ENCODE measurements around the gene ZC3H6. TPM values are rescaled to one million over a fixed set of nuclear protein-coding genes. Genes with fewer than 3 reads are reported as not detected.

The ZC3H6 gene
- 2.1 TPM for polyA plus RNA-seq (2013, experiment 1 of 2)
- polyA plus RNA-seq (2013, experiment 2 of 2), result 4.0 TPM

DNA sequence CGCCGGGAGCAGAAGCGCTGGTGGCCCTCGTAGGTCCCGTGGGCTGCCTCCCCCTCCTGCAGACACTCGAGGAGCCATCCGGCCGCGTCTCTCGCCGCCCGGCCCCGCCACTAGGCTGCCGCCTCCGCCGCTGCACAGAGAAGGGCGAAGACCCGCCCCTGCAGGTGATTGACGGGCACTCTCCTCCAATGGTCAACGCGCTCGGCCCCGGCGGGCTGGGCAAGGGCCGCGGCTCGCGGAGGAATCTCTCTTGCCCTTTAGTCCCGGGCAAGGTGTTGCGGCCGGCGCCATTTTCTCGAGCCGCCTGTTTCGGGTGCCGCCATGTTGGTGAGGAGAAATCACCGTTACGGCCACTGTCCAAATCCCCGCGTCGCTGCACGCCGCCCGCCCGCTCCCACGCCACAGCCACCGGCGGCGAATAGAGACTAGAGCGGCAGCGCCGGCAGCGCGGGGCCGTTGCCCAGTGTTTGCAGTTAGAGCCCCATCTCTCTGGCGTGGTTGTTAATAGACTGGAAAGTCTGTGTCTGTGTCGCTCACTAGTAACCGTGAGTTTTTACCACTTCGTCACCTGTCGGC, at the start of gene ZC3H6:
Gene ZC3H6 (plus strand): TSS at position 287 of the 576 bp plus-strand sequence. CDS start 398 bp downstream, outside the sequence.
- Histone ChIP-seq H3K4me3 (ENCODE audit: low read length) (peak within 1 kb of the TSS; percentile 88), H3K9me3 (ENCODE audit: insufficient read depth, low read depth, low read length) (no peaks in the 10 kb centered on the region), H3K27me3 (ENCODE audit: insufficient read depth, low read length) (no peaks in the 10 kb centered on the region), H3K4me1 (ENCODE audit: insufficient read depth, low read length) (peaks cover 16% of the 10 kb centered on the region; the same call in 1 of the 2 replicates), H3K36me3 (ENCODE audit: insufficient read depth, low read length) (no peaks in the 10 kb centered on the region), H3K9ac (ENCODE audit: low read depth, low read length) (peak within 1 kb of the TSS; percentile 99), H3K27ac (ENCODE audit: low read depth, low read length) (peak within 1 kb of the TSS; percentile 100)
- WGBS, result under 1% methylated on average over 60 of the region's 60 CpGs

DNA sequence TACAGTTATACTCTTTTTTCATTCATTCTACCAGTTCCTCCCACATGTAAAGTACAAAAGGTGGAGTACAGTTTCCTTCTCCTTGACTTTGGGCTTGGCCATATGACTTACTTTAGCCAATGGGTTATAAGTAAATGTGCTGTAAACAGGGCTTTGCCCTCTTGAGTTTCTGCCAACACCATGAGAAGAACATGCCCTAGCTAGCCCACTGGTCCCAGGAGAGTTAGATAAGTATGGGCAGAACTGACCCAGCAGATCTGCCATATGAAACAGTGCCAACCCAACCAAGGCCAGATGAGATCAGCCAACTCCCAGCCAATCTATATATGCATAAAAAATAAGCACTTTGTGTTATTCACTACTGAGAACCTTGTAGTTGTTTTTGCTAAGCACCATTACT, 46.0 kb upstream of the ZC3H6 start:
- H3K9me3 ChIP-seq (ENCODE audit: insufficient read depth, low read depth, low read length), result no peaks in the 10 kb centered on the region
- H3K4me3 ChIP-seq (ENCODE audit: low read length), result no peak overlapping the region
- no peaks in the 10 kb centered on the region for H3K4me1 ChIP-seq (ENCODE audit: insufficient read depth, low read length)
- peaks cover 17% of the 10 kb centered on the region; the same call in 1 of the 2 replicates for H3K36me3 ChIP-seq (ENCODE audit: insufficient read depth, low read length)
- no peak overlapping the region for H3K9ac ChIP-seq (ENCODE audit: low read depth, low read length)
- H3K27me3 ChIP-seq (ENCODE audit: insufficient read depth, low read length), result no peaks in the 10 kb centered on the region
- H3K27ac ChIP-seq (ENCODE audit: low read depth, low read length), result no peak overlapping the region

- WGBS, result no CpG with 5 or more reads among the region's 3 CpGs
- no peak overlapping the region for H3K9ac ChIP-seq (ENCODE audit: low read depth, low read length)
- H3K27ac ChIP-seq (ENCODE audit: low read depth, low read length), result no peak overlapping the region
- H3K9me3 ChIP-seq (ENCODE audit: insufficient read depth, low read depth, low read length), result no peaks in the 10 kb centered on the region
- H3K4me3 ChIP-seq (ENCODE audit: low read length), result no peak overlapping the region
- peaks cover 17% of the 10 kb centered on the region; the same call in 1 of the 2 replicates for H3K36me3 ChIP-seq (ENCODE audit: insufficient read depth, low read length)
- no peaks in the 10 kb centered on the region for H3K4me1 ChIP-seq (ENCODE audit: insufficient read depth, low read length)
- H3K27me3 ChIP-seq (ENCODE audit: insufficient read depth, low read length), result no peaks in the 10 kb centered on the region
Measured at GRCh38 chr2:112230371-112230770, 45.0 kb upstream of the ZC3H6 start.

DNA sequence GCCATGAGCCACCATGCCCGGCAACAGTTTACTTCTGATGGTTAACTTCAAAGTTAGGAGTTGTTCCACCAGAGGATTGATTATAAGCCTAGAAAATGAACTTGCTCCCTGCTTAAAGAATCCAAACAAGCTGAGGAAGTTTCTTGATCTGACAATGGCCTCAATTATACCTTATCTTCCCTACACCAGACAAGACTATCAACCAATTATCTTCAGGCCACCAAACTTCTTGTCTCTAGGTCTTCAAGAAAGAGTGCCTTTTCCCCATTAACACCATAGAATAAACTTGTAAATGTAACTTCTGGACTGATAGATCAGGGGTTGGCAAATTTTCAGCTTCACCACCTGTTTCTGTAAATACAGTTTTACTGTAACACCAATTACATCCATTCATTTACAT, 35.5 kb upstream of the ZC3H6 start:
- no peaks in the 10 kb centered on the region for H3K4me1 ChIP-seq (ENCODE audit: insufficient read depth, low read length)
- H3K4me3 ChIP-seq (ENCODE audit: low read length), result no peak overlapping the region
- no peak overlapping the region for H3K9ac ChIP-seq (ENCODE audit: low read depth, low read length)
- peaks cover 3% of the 10 kb centered on the region for H3K36me3 ChIP-seq (ENCODE audit: insufficient read depth, low read length)
- WGBS, result 89% methylated on average over 1 of the region's 1 CpG
- H3K27ac ChIP-seq (ENCODE audit: low read depth, low read length), result no peak overlapping the region
- no peaks in the 10 kb centered on the region for H3K27me3 ChIP-seq (ENCODE audit: insufficient read depth, low read length)
- no peaks in the 10 kb centered on the region for H3K9me3 ChIP-seq (ENCODE audit: insufficient read depth, low read depth, low read length)

GRCh38 chr2:112242384-112242783, 33.0 kb upstream of the ZC3H6 start:
- H3K4me1 ChIP-seq (ENCODE audit: insufficient read depth, low read length), result no peaks in the 10 kb centered on the region
- H3K27me3 ChIP-seq (ENCODE audit: insufficient read depth, low read length), result no peaks in the 10 kb centered on the region
- no peak overlapping the region for H3K9ac ChIP-seq (ENCODE audit: low read depth, low read length)
- H3K36me3 ChIP-seq (ENCODE audit: insufficient read depth, low read length), result peaks cover 11% of the 10 kb centered on the region
- no peak overlapping the region for H3K27ac ChIP-seq (ENCODE audit: low read depth, low read length)
- no peaks in the 10 kb centered on the region for H3K9me3 ChIP-seq (ENCODE audit: insufficient read depth, low read depth, low read length)
- no peak overlapping the region for H3K4me3 ChIP-seq (ENCODE audit: low read length)
- WGBS, result 88% methylated on average over 3 of the region's 3 CpGs

DNA sequence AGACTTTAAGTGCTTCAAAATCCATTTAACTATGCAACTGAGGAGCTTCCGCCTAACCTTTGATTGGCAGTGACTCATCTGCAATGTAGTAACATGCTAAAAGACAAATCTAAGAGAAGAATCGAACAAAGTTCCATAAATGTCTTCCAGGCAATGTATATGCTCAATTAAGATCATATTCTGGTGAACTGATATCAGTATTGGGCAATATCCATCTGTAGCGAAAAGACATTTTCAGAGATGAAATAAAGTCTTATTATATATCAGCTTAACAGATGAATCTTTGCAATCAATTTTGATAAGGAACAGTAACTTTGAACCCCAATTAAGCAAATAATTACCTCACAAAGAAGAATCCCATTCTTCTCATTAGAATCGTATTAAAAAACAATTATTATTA, 32.2 kb upstream of the ZC3H6 start:
- WGBS, result 96% methylated on average over 3 of the region's 4 CpGs
- Histone ChIP-seq H3K27ac (ENCODE audit: low read depth, low read length) (no peak overlapping the region), H3K9ac (ENCODE audit: low read depth, low read length) (no peak overlapping the region), H3K27me3 (ENCODE audit: insufficient read depth, low read length) (no peaks in the 10 kb centered on the region), H3K36me3 (ENCODE audit: insufficient read depth, low read length) (peaks cover 20% of the 10 kb centered on the region), H3K9me3 (ENCODE audit: insufficient read depth, low read depth, low read length) (no peaks in the 10 kb centered on the region), H3K4me1 (ENCODE audit: insufficient read depth, low read length) (no peaks in the 10 kb centered on the region), H3K4me3 (ENCODE audit: low read length) (no peak overlapping the region)

DNA sequence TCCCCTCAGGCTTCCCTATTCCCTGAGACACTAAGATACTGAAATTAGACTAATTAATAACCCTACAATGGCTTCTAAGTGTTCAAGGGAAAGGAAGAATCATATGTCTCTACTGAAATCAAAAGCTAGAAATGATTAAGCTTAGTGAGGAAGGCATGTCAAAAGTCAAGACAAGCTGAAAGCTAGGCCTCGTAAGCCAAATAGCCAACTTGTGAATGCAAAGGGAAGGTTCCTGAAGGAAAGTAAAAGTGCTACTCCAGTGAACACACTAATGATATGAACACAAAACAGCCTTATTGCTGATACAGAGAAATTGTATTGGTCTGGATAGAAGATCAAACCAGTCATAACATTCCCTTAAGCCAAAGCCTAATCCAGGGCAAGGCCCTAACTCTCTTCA, 30.5 kb upstream of the ZC3H6 start:
- Histone ChIP-seq H3K9ac (ENCODE audit: low read depth, low read length) (no peak overlapping the region), H3K27ac (ENCODE audit: low read depth, low read length) (no peak overlapping the region), H3K9me3 (ENCODE audit: insufficient read depth, low read depth, low read length) (no peaks in the 10 kb centered on the region), H3K27me3 (ENCODE audit: insufficient read depth, low read length) (no peaks in the 10 kb centered on the region), H3K4me1 (ENCODE audit: insufficient read depth, low read length) (no peaks in the 10 kb centered on the region), H3K36me3 (ENCODE audit: insufficient read depth, low read length) (peaks cover 31% of the 10 kb centered on the region), H3K4me3 (ENCODE audit: low read length) (no peak overlapping the region)
- 89% methylated on average over 1 of the region's 1 CpG for WGBS

DNA sequence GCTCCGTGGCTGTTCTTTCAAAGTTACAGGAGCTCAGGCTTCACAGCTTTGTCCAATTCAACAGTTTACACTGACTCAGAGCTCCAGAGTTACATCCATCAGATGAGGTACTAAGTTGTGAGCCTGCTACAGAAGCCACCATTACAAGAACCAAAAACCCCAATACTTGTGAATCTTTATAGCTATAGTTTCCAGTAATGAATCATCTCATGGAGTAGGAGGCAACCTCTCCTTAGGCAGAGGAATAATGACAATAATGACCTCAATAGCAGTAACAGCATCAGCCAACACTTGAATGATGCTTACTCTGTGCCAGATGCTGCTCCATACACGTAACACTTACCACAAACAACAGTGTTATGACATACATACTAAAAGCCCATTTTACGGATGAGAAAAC, 24.1 kb upstream of the ZC3H6 start:
- WGBS, result 96% methylated on average over 3 of the region's 3 CpGs
- Histone ChIP-seq H3K27me3 (ENCODE audit: insufficient read depth, low read length) (no peaks in the 10 kb centered on the region), H3K36me3 (ENCODE audit: insufficient read depth, low read length) (peaks cover 30% of the 10 kb centered on the region)

GRCh38 chr2:112253261-112253815, 22.1 kb upstream of the ZC3H6 start:
- Histone ChIP-seq H3K36me3 (ENCODE audit: insufficient read depth, low read length) (peaks cover 12% of the 10 kb centered on the region; the same call in 1 of the 2 replicates), H3K27ac (ENCODE audit: low read depth, low read length) (no peak overlapping the region), H3K9ac (ENCODE audit: low read depth, low read length) (no peak overlapping the region), H3K4me3 (ENCODE audit: low read length) (no peak overlapping the region), H3K4me1 (ENCODE audit: insufficient read depth, low read length) (no peaks in the 10 kb centered on the region; the same call in 1 of the 2 replicates), H3K27me3 (ENCODE audit: insufficient read depth, low read length) (no peaks in the 10 kb centered on the region), H3K9me3 (ENCODE audit: insufficient read depth, low read depth, low read length) (no peaks in the 10 kb centered on the region)
- WGBS, result 85% methylated on average over 4 of the region's 5 CpGs

More for the DNA sequence above, 24.1 kb upstream of the ZC3H6 start:
- Histone ChIP-seq H3K9ac (ENCODE audit: low read depth, low read length) (no peak overlapping the region), H3K4me3 (ENCODE audit: low read length) (no peak overlapping the region), H3K9me3 (ENCODE audit: insufficient read depth, low read depth, low read length) (no peaks in the 10 kb centered on the region), H3K4me1 (ENCODE audit: insufficient read depth, low read length) (no peaks in the 10 kb centered on the region; the same call in 1 of the 2 replicates), H3K27ac (ENCODE audit: low read depth, low read length) (no peak overlapping the region)

- WGBS, result under 1% methylated on average over 67 of the region's 68 CpGs
- H3K9ac ChIP-seq (ENCODE audit: low read depth, low read length), result peak within 1 kb of the TSS; percentile 56
- H3K4me1 ChIP-seq (ENCODE audit: insufficient read depth, low read length), result no peaks in the 10 kb centered on the region; the same call in 1 of the 2 replicates
- no peaks in the 10 kb centered on the region for H3K9me3 ChIP-seq (ENCODE audit: insufficient read depth, low read depth, low read length)
- H3K27me3 ChIP-seq (ENCODE audit: insufficient read depth, low read length), result no peaks in the 10 kb centered on the region
- peaks cover 4% of the 10 kb centered on the region; the same call in 1 of the 2 replicates for H3K36me3 ChIP-seq (ENCODE audit: insufficient read depth, low read length)
- peak within 1 kb of the TSS; percentile 52 for H3K27ac ChIP-seq (ENCODE audit: low read depth, low read length)
- H3K4me3 ChIP-seq (ENCODE audit: low read length), result peak within 1 kb of the TSS; percentile 76
Measured at GRCh38 chr2:112254466-112255240, 20.7 kb upstream of the ZC3H6 start, which contains the start of gene ZC3H8. ZC3H8 (minus strand) TSS chr2:112255042; CDS start chr2:112254981, 61 bp downstream.

GRCh38 chr2:112255875-112256274, 19.5 kb upstream of the ZC3H6 start:
- Histone ChIP-seq H3K4me1 (ENCODE audit: insufficient read depth, low read length) (no peaks in the 10 kb centered on the region; the same call in 1 of the 2 replicates), H3K27ac (ENCODE audit: low read depth, low read length) (no peak overlapping the region), H3K27me3 (ENCODE audit: insufficient read depth, low read length) (no peaks in the 10 kb centered on the region), H3K9ac (ENCODE audit: low read depth, low read length) (no peak overlapping the region), H3K9me3 (ENCODE audit: insufficient read depth, low read depth, low read length) (no peaks in the 10 kb centered on the region), H3K36me3 (ENCODE audit: insufficient read depth, low read length) (no peaks in the 10 kb centered on the region), H3K4me3 (ENCODE audit: low read length) (no peak overlapping the region)
- 100% methylated on average over 2 of the region's 2 CpGs for WGBS

Measured in HUES64 (cell line).